SU-DHL-6 (cell line): Measurements from ENCODE around the gene FOXG1.

Experiments used
- CTCF ChIP-seq: fragments of 200-600 bp; sonication (generic); IDR thresholded peaks from one replicate; pipeline ENCODE4 v1.5.1; 2017; ENCODE audit warnings: antibody characterized with exemption, mild to moderate bottlenecking, low read length, moderate library complexity; ENCODE audit not compliant: insufficient read depth, poor library complexity, severe bottlenecking
- EZH2phosphoT487 ChIP-seq: fragments of 200-600 bp; sonication (generic), shearing (Covaris generic); conservative IDR thresholded peaks from 2 replicates; pipeline ENCODE4 v1.6.1; 2018; ENCODE audit warnings: mild to moderate bottlenecking, antibody characterized with exemption, low read length, moderate library complexity, mixed read lengths

GRCh38 chr14:28719130-28719529, 47.5 kb upstream of the FOXG1 start:
- TF ChIP-seq CTCF = no peak
- TF ChIP-seq EZH2phosphoT487 = no peak
